Left colon (tissue), 2 donors: ENCODE data around the gene RUNX1. TPM values are rescaled to one million over a fixed set of nuclear protein-coding genes. Genes with fewer than 3 reads are reported as not detected.
A peak's percentile ranks its signal among the peaks of the same experiment; 100 is the strongest.

Source experiments
- ATAC-seq: fragments of 200-7000 bp; cut with Tn5 transposase; one replicate; pipeline ENCODE4 v1.9.1; 2020; ENCODE audit warnings: mild to moderate bottlenecking, moderate library complexity
- DNase-seq, 2 donors: peaks; one replicate each; pipeline ENCODE4 v3.0.0-alpha.2; 2020
- intact Hi-C, 2 donors: fragments of 100-400 bp; cut with DNase I in 1 of 2; cut with micrococcal nuclease in 1 of 2; formaldehyde crosslinking; loops; one replicate each; pipeline versions ENCODE4 v1.11.2 to v1.14.0; 2022; cut with DNase I, micrococcal nuclease
- long read RNA-seq: library from polyadenylated mRNA; unstranded; transcript quantifications from one replicate; pipeline ENCODE4 v2.0.0, GENCODE V29; 2021
- total RNA-seq, 2 donors: library from RNA; stranded (reverse); fragmentation: NEBNext Ultra II Directional; extraction: Animal tissue kit (Norgen Biotek cat#: 25700); gene quantifications; one replicate each; pipeline ENCODE4 v1.2.1, GENCODE V29; 2021
- donor health status: DM: no; HTN: no; CAD: no.
- donor health status: DM: yes; HTN: yes; CAD: no.

RUNX1 gene
- total RNA-seq: 10 to 100 TPM; 17.7 to 25.8 TPM
- long read RNA-seq, partial matches to known transcripts: 0 of 7 reads
- long read RNA-seq, other reads (novel, unspliced or antisense): 6 of 7 reads

DNA sequence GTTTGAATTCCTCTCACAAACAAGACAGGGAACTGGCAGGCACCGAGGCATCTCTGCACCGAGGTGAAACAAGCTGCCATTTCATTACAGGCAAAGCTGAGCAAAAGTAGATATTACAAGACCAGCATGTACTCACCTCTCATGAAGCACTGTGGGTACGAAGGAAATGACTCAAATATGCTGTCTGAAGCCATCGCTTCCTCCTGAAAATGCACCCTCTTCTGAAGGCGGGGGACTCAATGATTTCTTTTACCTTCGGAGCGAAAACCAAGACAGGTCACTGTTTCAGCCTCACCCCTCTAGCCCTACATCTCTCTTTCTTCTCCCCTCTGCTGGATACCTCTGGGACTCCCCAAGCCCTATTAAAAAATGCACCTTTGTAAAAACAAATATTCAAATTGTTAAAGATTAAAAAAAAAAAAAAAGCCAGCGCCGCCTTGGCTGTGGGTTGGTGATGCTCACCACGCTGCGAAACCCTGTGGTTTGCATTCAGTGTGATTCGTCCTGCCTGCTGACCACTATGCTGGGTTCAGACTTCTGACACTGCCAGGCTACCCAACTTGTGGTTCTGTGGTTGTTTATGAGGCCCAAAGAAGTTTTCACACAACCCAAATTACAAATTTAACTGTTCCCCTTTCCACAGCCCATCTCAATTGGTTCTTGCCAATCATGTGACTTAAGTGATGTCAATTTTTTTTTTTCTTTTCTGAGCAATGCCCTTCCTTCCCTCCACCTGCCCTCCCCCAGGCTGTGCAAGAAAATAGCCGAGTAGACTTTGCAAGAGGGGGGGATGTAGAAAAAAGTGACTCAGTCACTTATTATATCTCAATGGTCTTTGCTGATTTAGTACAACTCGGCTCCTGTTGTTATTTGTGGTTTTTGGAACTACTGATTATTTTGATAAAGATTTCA, at the start of gene RUNX1:
Gene RUNX1 (minus strand): TSS at position 597 of the 912 bp plus-strand sequence.
- peak; percentile 37 to 50 for DNase-seq
- intact Hi-C loops: no loop called here
- no peak for ATAC-seq

- ATAC-seq: no peak
- DNase-seq: no peak
- intact Hi-C loops: no loop called here
Observed at GRCh38 chr21:35097525-35097924, 48.4 kb upstream of the RUNX1 start.

- intact Hi-C loops: no loop called here
- no peak for ATAC-seq
- DNase-seq: no peak
Observed at GRCh38 chr21:35096959-35097358, 47.9 kb upstream of the RUNX1 start.

GRCh38 chr21:35095859-35096291, 46.8 kb upstream of the RUNX1 start:
- no peak for DNase-seq
- intact Hi-C loops: no loop called here
- no peak for ATAC-seq

GRCh38 chr21:35093514-35093913, 44.4 kb upstream of the RUNX1 start:
- intact Hi-C loops: no loop called here
- DNase-seq: no peak
- ATAC-seq: no peak

GRCh38 chr21:35091496-35091895, 42.4 kb upstream of the RUNX1 start:
- ATAC-seq (no peak), DNase-seq (no peak)
- intact Hi-C loops: no loop called here

DNA sequence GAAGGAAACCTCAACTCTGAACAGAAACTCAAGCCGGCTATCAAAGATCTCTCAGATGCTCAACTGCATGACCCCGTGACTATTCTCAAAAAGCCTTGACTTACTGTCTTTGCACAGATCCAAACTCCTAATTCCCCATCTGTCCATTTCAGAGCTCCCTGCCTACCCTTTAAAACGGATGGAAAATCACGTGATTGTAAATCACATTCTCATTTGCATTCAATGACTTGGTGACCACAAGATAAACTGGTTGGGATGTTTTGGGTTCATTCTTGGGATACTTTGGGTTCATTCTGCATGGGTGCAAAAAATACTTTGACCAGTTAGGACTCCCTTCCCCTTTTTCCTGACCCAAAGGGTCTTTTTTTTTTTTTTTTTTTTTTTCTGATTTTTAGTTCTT, 41.3 kb upstream of the RUNX1 start:
- no peak for ATAC-seq
- no peak for DNase-seq
- intact Hi-C loops: no loop called here

DNA sequence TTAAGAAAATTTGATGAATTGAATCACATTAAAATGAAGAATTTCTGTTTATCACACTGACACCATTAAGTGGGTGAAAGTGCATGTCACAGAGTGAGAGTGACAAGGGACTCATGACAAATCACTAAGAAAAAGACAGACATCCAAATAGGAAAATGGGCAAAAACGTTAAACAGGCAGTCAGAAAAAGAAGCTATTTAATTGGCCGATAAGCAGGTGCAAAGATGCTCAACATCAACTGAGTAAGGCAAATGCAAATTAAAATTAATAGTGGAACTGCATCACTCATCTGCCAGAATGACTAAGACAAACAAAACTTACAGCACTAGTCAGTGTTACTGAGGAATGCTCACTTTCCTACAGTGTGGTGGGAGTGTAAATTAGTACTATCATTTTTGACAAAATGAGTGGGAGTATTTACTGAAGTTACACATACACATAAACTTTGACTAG, 39.2 kb upstream of the RUNX1 start:
- ATAC-seq (no peak), DNase-seq (no peak)
- intact Hi-C loops: no loop called here

DNA sequence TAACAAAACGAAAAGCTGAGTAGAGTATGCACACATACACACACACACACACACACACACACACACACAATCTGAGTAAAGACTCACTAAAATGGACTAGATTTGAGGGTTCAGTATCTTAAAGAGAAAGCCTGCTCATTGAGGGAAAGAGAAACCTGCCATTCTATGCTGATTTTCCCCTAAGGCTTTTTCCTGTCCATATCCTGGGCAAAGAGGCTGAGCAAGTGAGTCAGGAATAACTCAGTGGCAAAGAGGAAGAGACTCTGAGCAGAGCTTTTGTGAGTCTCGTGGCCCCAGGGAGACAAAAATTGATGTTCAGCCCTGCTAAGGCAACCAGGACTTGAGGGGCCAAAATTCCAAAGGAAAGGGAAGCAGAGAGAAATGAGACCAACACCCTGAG, 37.3 kb upstream of the RUNX1 start:
- intact Hi-C loops: no loop called here
- ATAC-seq (no peak), DNase-seq (no peak)

DNA sequence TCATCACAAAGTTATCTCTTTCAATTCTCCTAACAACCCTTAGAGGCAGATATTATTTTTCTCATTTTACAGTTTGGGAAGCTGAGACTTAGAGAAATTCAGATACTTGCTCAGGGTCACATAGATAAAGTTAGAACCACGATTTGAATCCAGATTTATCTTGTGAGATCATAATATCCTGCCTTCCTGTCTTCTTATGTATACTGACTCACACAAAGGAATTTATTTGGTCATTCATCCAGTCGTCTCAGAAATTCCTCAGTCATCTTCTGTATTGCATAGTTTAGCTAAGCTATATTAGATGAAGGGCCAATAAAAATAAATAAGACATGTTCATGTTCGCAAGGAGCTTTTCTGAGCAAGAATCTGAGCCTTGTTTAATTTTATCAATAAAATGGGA, 35.8 kb upstream of the RUNX1 start:
- intact Hi-C loops: no loop called here
- ATAC-seq (no peak), DNase-seq (no peak)

DNA sequence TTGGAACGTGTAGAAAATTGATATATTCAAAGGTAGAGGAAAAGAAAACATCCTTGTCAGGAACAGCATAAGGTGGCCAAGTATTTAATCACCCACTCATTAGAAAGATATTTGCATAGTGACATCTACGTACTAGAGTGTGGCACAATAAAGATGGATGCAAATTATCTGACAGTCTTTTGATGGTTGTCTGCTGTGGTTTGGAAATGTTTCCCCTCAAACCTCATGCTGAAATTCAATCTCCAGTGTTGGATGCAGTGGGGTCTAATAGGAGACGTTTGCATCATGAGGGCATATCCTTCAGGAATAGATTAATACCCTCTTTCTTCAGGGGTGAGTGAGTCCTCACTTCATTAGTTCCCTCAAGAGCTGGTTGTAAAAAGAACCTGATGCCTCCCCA, 34.1 kb upstream of the RUNX1 start:
- DNase-seq (no peak), ATAC-seq (no peak)
- intact Hi-C loops: no loop called here

DNA sequence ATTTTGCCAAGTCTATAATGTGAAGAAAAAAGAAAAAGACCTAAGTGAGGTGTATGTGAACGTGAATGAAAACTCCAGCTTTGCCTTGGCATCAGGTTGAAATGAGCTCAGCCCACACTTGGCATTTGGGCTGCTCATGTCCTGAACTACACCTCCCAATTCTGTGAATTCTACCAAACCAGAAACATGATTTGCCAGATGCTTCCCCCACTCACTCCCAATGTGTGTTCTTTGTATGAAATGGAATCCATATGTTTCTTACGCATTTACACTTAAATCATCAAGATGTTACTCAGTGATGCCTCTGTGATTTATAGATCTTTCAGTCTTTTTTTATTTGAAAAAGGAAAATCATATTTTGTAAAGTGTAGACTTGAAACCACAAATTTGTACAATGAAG, 32.8 kb upstream of the RUNX1 start:
- DNase-seq: no peak
- ATAC-seq: no peak
- intact Hi-C loops: no loop called here

GRCh38 chr21:35079181-35079580, 30.1 kb upstream of the RUNX1 start:
- no peak for DNase-seq
- ATAC-seq: no peak
- intact Hi-C loops: no loop called here

DNA sequence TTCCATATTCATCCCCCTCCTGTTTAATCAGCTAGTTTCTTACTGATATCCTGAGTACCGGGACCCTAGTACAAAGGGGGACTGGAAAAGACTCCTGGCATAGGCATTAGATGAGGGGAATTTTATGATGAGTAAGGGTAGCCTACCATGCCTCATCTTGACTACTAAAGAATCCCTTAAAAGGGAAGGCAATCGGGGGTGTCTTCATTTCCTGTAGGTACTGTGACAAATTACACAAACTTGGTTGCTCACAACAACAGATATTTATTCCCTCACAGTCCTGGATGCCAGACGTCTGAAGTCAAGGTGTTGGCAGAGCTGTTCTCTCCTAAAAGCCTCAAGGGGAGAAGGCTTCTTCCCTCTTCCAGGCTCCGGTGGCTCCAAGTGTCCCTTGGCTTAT, 28.9 kb upstream of the RUNX1 start:
- no peak for ATAC-seq
- intact Hi-C loops: no loop called here
- DNase-seq: no peak

- ATAC-seq: no peak
- no peak for DNase-seq
- intact Hi-C loops: no loop called here
Observed at GRCh38 chr21:35077466-35077865, 28.4 kb upstream of the RUNX1 start.

GRCh38 chr21:35075546-35075945, 26.4 kb upstream of the RUNX1 start:
- intact Hi-C loops: no loop called here
- no peak for ATAC-seq
- DNase-seq: no peak

DNA sequence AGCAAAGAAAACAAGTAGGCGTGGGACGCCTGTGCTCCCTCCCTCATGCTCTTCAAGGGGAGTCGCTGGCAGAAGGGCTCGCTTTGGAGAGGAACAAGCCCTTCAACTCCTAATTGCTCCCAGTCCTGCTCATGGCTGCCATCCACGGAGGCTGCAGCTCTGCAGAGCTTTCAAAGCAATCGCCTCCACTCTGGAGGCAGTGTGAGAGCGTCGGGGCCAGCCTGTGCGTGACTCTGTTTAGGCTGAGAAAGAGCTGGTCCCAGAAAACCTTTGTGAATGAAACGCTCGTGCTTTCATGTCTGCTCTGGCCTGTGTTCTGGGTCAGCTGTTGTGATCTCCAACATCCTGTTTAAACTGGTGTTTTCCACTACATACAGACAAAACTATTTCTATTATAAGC, 23.9 kb upstream of the RUNX1 start:
- ATAC-seq: no peak
- peak in 1 of 2 donors; percentile 49 for DNase-seq
- intact Hi-C loops: no loop called here

- intact Hi-C loops: no loop called here
- DNase-seq (no peak), ATAC-seq (no peak)
Observed at GRCh38 chr21:35072557-35072956, 23.5 kb upstream of the RUNX1 start.

- DNase-seq: no peak
- intact Hi-C loops: no loop called here
- no peak for ATAC-seq
Observed at GRCh38 chr21:35071347-35071746, 22.2 kb upstream of the RUNX1 start.

DNA sequence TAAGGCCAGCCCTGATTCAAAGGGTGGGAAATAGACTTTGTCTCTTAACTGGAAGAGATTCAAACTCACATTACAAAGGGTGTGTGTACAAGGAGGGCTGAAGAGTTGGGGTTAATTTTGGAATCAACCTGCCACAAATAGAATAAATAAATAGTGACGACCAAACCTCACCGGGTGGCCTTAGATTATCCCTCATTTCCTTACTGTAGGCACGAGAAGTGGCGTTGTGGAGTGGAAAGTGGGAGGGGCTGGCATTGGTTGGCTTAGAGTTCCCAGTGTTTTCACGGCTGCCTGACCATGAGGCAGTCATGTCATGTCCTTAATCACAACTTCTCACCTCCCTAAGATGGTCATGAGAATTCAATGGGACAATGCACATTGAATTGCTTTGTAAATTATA, 21.3 kb upstream of the RUNX1 start:
- intact Hi-C loops: no loop called here
- DNase-seq (no peak), ATAC-seq (no peak)

- intact Hi-C loops: no loop called here
- ATAC-seq: no peak
- no peak for DNase-seq
Observed at GRCh38 chr21:35066824-35067223, 17.7 kb upstream of the RUNX1 start.
